KOPT-K1 (cell line): Measurements from ENCODE around the gene CRY2.

Experiments used
- H3K27ac ChIP-seq: fragments of 200-600 bp; sonication (generic); 2 replicates; pipeline ENCODE4 v1.5.1; 2016; ENCODE audit warnings: antibody characterized with exemption, mild to moderate bottlenecking, low read depth, low read length; ENCODE audit not compliant: poor library complexity, severe bottlenecking
- H3K36me3 ChIP-seq: fragments of 200-600 bp; sonication (generic); 2 replicates; pipeline ENCODE4 v1.5.1; 2017; ENCODE audit warnings: antibody characterized with exemption, mild to moderate bottlenecking, low read length, moderate library complexity; ENCODE audit not compliant: insufficient read depth
- H3K9me3 ChIP-seq: fragments of 200-600 bp; sonication (generic); 2 replicates; pipeline ENCODE4 v1.5.1; 2017; ENCODE audit warnings: antibody characterized with exemption, low read length, mild to moderate bottlenecking; ENCODE audit not compliant: insufficient read depth, poor library complexity, severe bottlenecking

CRY2 gene

GRCh38 chr11:45929486-45930030 is 82.3 kb downstream of the CRY2 start:
- H3K27ac ChIP-seq: no peak overlapping the region

DNA sequence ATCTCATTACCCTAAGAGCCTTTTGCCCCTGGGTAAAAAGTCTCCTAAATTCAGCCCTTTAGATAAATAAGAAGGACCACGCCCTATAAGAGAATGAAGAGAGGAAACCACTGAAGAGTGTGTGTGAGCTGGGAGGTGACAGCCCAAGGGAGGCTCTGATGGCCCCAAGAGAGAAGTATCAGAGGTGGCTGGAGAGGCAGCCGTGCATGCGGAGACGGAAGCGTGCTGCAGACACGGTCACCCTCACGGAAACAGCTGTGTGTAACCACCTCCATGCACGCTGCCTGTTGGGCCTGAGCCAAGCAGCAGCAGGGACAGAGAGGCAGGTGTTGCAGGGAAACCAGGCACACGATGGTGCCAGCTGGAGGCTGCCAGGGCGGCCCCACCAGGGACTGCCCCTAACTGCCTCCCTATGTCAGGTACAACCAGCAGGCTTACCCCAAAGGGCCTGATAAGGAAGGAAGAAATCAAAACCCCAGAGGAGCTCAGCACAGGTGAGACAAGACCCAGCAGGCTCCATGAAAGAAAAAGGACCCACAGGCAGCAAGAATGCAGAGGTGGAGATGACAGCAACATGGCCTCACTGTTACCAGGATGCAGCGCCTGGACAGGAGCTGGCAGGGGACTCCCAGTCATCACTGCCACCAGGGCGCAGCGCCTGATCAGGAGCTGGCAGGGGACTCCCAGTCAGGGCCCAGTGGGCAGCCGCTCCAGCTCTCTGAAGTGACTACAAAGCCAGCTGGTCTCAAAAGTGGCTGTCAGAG is 82.9 kb downstream of the CRY2 start:
- H3K36me3 ChIP-seq: peaks cover 29% of the 10 kb centered on the region
- H3K9me3 ChIP-seq: no peaks in the 10 kb centered on the region
- no peak overlapping the region for H3K27ac ChIP-seq

More at GRCh38 chr11:45929486-45930030, 82.3 kb downstream of the CRY2 start:
- Histone ChIP-seq H3K9me3 (no peaks in the 10 kb centered on the region), H3K36me3 (peaks cover 22% of the 10 kb centered on the region)

DNA sequence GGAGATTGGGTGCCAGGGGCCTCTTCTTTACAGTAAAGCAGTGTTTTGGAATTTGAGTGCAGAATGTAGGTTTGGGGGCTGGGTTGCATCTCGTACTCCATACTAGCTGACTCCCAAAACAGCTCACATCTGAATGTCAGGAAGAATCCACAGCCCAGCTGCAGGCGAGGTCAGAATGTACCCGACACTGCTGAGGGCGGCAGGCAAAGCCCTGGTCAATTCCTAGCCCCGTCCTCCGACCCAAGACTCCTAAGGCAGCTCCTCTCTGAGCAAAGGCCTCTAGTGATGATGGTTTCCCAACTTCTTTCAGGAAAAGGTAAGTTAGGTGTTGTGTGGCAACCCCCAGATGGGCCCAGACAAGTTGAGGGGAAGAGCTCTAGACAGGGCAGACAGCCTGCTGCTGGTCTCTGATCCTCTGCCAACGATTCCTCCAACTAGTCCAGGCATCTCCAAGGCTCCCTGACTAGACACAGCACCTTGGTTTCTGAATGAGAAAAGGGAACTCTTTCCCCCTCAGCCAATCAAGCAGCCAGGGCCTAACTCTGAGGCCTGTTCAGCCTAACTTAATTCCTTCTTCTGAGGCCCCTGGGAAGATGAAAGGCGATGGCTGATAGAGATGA is 83.8 kb downstream of the CRY2 start:
- no peaks in the 10 kb centered on the region for H3K9me3 ChIP-seq
- H3K36me3 ChIP-seq: peaks cover 37% of the 10 kb centered on the region
- no peak overlapping the region for H3K27ac ChIP-seq

GRCh38 chr11:45931739-45932138 is 84.5 kb downstream of the CRY2 start:
- H3K27ac ChIP-seq: no peak overlapping the region
- H3K9me3 ChIP-seq: no peaks in the 10 kb centered on the region
- H3K36me3 ChIP-seq: peaks cover 44% of the 10 kb centered on the region

DNA sequence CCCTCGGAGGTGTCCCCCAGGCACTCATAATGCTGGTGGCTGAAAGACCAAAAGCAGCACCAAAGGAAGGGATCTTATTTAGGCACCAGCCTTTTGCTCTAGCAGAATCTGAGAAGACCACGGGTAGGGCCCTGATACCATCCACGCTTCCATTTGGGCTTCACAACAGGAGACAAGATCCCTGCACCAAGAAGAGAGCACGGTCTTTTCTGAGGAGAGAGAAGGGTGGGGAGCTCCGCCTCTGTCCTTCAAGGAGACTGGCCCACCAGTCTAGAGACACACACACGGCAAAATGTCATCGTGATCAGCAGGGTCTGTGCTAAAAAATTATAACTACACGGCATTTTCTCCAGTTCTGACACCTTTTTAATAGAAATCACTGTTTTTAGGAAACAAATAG is 84.9 kb downstream of the CRY2 start:
- Histone ChIP-seq H3K27ac (no peak overlapping the region), H3K36me3 (peaks cover 48% of the 10 kb centered on the region), H3K9me3 (no peaks in the 10 kb centered on the region)
